Suprapubic skin (tissue), 4 donors: ENCODE measurements around the gene BTC. TPM values are rescaled to one million over a fixed set of nuclear protein-coding genes. Genes with fewer than 3 reads are reported as not detected.

ENCODE experiments used
- DNase-seq, 2 donors: peaks; one replicate each; pipeline ENCODE4 v3.0.0-alpha.2; 2019; ENCODE audit warnings: low spot score in 2 of 2
- H3K27ac ChIP-seq: fragments of 200-600 bp; sonication (generic); one replicate; pipeline ENCODE4 v1.5.1; 2019
- H3K27me3 ChIP-seq: fragments of 200-600 bp; sonication (generic); one replicate; pipeline ENCODE4 v1.5.1; 2019
- H3K36me3 ChIP-seq: fragments of 200-600 bp; sonication (generic); one replicate; pipeline ENCODE4 v1.5.1; 2019
- H3K4me1 ChIP-seq: fragments of 200-600 bp; sonication (generic); one replicate; pipeline ENCODE4 v1.5.1; 2019
- H3K4me3 ChIP-seq: fragments of 200-600 bp; sonication (generic); one replicate; pipeline ENCODE4 v1.5.1; 2019; ENCODE audit warnings: mild to moderate bottlenecking
- H3K9me3 ChIP-seq: fragments of 200-600 bp; sonication (generic); one replicate; pipeline ENCODE4 v1.5.1; 2019
- CTCF ChIP-seq, 2 donors: fragments of 200-600 bp in 1 of 2; fragments of 450-650 bp in 1 of 2; sonication (generic) in 1 of 2; IDR thresholded peaks; one replicate each; pipeline ENCODE4 v1.5.1; 2016 to 2019; ENCODE audit warnings: antibody characterized with exemption in 2 of 2, mild to moderate bottlenecking in 1 of 2, moderate library complexity in 1 of 2
- EP300 ChIP-seq: sonication (generic); formaldehyde crosslinking; IDR thresholded peaks from one replicate; pipeline ENCODE4 v1.6.1; 2017; ENCODE audit warnings: antibody characterized with exemption
- POLR2A ChIP-seq, 2 donors: fragments of 450-650 bp; IDR thresholded peaks; one replicate each; pipeline ENCODE4 v1.6.1; 2017; ENCODE audit warnings: antibody characterized with exemption in 2 of 2, mild to moderate bottlenecking in 2 of 2, moderate library complexity in 2 of 2
- POLR2AphosphoS5 ChIP-seq, 3 donors: sonication (generic); formaldehyde crosslinking; IDR thresholded peaks; one replicate each; pipeline ENCODE4 v1.6.1; 2017; ENCODE audit warnings: antibody characterized with exemption in 3 of 3
- WGBS: methylation state at CpG from one replicate; pipeline ENCODE4 v1.1.5; 2018; 5-methylcytosine and 5-hydroxymethylcytosine counted together
- total RNA-seq, 4 donors: library from RNA; depleted of rRNA; stranded (reverse); fragments of >200 nt; gene quantifications; one replicate each; pipeline ENCODE4 v1.1.0, GENCODE V29; 2016

BTC gene
- total RNA-seq, 4 donors from 2014 or later = 6.5 to 48.1 (median 25.6) TPM

DNA sequence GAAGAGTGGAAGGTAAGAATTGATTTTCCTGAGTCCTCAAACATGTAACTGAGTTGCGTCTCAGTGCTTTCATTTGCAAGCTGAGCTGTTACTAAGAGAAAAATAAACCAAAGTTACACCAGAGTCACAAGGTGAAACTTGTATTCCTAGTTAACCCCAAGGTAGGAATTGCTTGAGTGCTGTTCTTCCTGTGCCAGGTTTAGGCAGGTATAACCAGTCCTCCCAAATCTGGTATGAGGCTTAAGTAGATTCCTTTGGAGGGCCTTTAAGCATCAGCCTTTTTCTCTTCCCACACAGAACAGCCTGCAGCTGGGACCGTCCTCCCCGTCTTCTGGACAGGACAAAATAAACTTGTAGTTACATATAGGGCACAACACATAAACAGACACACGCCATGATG, 2.3 kb upstream of the BTC start:
- Histone ChIP-seq H3K4me3 (no peak overlapping the region), H3K36me3 (no peaks in the 10 kb centered on the region), H3K27ac (peak overlapping the region; percentile 61), H3K27me3 (peaks cover 4% of the 10 kb centered on the region), H3K9me3 (no peaks in the 10 kb centered on the region), H3K4me1 (peaks cover 17% of the 10 kb centered on the region)
- 42% methylated on average over 4 of the region's 4 CpGs for WGBS
- no peak for DNase-seq
- TF ChIP-seq CTCF (IDR thresholded peaks at IDR 0.05) (no peak), POLR2AphosphoS5 (IDR thresholded peaks at IDR 0.05) (no peak), EP300 (no peak), POLR2A (IDR thresholded peaks at IDR 0.05) (no peak)

- TF ChIP-seq CTCF (IDR thresholded peaks at IDR 0.05) (no peak), POLR2AphosphoS5 (IDR thresholded peaks at IDR 0.05) (no peak), POLR2A (IDR thresholded peaks at IDR 0.05) (no peak)
- DNase-seq = peak in 1 of 2 donors; percentile 60
- H3K36me3 ChIP-seq = no peaks in the 10 kb centered on the region
Observed at GRCh38 chr4:74793757-74794381, 454 bp downstream of the BTC start.

DNA sequence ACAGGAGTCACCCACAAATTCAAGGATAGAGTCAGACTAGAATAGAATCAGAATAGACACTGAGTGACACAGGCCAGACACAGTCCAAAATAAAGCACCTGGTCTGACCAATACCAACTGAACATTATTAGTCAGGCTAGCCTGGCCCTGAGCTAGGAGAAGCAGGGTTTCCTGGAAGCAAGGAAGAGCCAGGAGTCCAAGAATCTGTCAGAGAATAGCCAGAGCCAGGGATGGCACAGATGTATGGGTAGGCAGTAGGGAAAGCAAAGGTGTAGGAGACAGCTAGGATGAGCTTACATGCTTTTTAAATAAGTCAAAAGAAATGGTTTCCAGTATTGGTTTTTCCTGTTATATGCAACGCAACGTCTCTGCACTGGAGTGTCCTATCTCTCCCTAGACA, 3.7 kb downstream of the BTC start:
- Histone ChIP-seq H3K4me1 (peaks cover 10% of the 10 kb centered on the region), H3K27ac (no peak overlapping the region), H3K4me3 (no peak overlapping the region), H3K27me3 (peaks cover 4% of the 10 kb centered on the region), H3K36me3 (no peaks in the 10 kb centered on the region), H3K9me3 (no peaks in the 10 kb centered on the region)
- DNase-seq = no peak
- TF ChIP-seq EP300 = no peak
- no peak for TF ChIP-seq POLR2AphosphoS5 (IDR thresholded peaks at IDR 0.05)
- TF ChIP-seq CTCF (IDR thresholded peaks at IDR 0.05) = no peak
- no peak for TF ChIP-seq POLR2A (IDR thresholded peaks at IDR 0.05)
- 88% methylated on average over 2 of the region's 2 CpGs for WGBS

More at GRCh38 chr4:74793757-74794381, 454 bp downstream of the BTC start:
- 3% methylated on average over 16 of the region's 42 CpGs for WGBS
- Histone ChIP-seq H3K27me3 (peaks cover 4% of the 10 kb centered on the region), H3K4me1 (peaks cover 17% of the 10 kb centered on the region), H3K9me3 (no peaks in the 10 kb centered on the region), H3K27ac (peak overlapping the region; percentile 61), H3K4me3 (peak overlapping the region; percentile 53)

DNA sequence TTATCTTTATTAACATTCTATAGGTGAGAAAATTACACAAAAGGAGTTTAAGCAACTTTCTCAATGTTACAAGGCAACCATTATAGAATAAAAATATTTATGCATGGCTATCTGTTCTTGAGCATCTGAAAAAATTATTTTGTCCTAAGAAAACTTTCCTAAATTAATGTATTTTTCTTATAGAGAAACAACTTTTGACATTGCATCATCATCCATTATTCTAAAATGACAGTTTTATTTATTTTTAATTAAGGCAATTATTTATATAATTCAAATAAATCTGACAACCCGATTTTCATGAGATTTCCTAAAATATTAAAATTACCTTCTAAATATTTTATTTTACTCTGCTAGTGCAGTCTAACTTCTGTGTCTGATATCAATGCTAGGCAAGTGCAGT, 4.8 kb downstream of the BTC start:
- Histone ChIP-seq H3K9me3 (no peaks in the 10 kb centered on the region), H3K4me1 (peaks cover 10% of the 10 kb centered on the region), H3K4me3 (no peak overlapping the region), H3K36me3 (no peaks in the 10 kb centered on the region), H3K27me3 (peaks cover 4% of the 10 kb centered on the region), H3K27ac (no peak overlapping the region)
- TF ChIP-seq POLR2AphosphoS5 (IDR thresholded peaks at IDR 0.05) (no peak), POLR2A (IDR thresholded peaks at IDR 0.05) (no peak)
- no peak for DNase-seq
- WGBS = 66% methylated on average over 1 of the region's 1 CpG

DNA sequence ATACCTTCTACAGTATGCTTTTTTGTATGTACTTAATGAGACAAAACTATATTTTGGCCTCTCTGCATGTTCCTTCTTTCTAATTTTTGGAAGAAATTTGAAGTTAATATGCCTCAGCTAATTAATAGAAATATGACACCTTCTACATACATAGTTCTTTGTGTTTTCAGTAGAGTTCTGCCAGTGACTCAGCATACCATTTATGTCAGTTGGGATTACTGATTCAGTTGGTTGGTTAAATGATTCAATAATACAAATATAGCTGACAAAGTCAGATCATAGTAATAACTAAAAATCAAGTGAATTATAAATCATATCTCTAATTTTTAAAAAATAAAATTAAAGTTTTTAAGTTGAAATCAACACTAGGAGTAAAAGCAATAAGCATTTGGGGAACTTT, 16.8 kb downstream of the BTC start:
- Histone ChIP-seq H3K4me1 (no peaks in the 10 kb centered on the region), H3K9me3 (no peaks in the 10 kb centered on the region)

More for the DNA sequence above, 16.8 kb downstream of the BTC start:
- Histone ChIP-seq H3K27ac (no peak overlapping the region), H3K36me3 (no peaks in the 10 kb centered on the region), H3K4me3 (no peak overlapping the region), H3K27me3 (no peaks in the 10 kb centered on the region)
- TF ChIP-seq POLR2AphosphoS5 (IDR thresholded peaks at IDR 0.05) (no peak), CTCF (IDR thresholded peaks at IDR 0.05) (no peak), EP300 (no peak), POLR2A (IDR thresholded peaks at IDR 0.05) (no peak)
- DNase-seq = no peak
